Measurements from ENCODE around the gene LRRC3.
"Not testable (repeated sequence)": the region's sequence is repeated elsewhere in the genome, so short reads cannot be mapped to it uniquely, and the experiment has no call there.

Gene LRRC3

GRCh38 chr21:44454747-44455523 is at the start of gene LRRC3:
LRRC3 (plus strand) TSS chr21:44455510; CDS start chr21:44456645, 1,135 bp downstream.
- intact Hi-C loops (cut with DNase I) = no loop called here
- peak in 6 of 10 donors; percentile 9 to 75 (median 34) for DNase-seq

GRCh38 chr21:44405948-44406872 is 49.1 kb upstream of the LRRC3 start:
- DNase-seq = peak in 1 of 10 donors; percentile 79
- intact Hi-C loops (cut with DNase I) = no loop called here

GRCh38 chr21:44406953-44407352 is 48.4 kb upstream of the LRRC3 start:
- no peak for DNase-seq
- intact Hi-C loops (cut with DNase I) = no loop called here

GRCh38 chr21:44407493-44407892 is 47.8 kb upstream of the LRRC3 start:
- intact Hi-C loops (cut with DNase I) = no loop called here
- DNase-seq = peak in 1 of 10 donors; percentile 54

- intact Hi-C loops (cut with DNase I) = no loop called here
- no peak for DNase-seq
These were observed 47.1 kb upstream of the LRRC3 start for GRCh38 chr21:44408226-44408625.

- DNase-seq = peak in 2 of 10 donors; percentile 5 to 59
- intact Hi-C loops (cut with DNase I) = no loop called here
These were observed 41.6 kb upstream of the LRRC3 start for GRCh38 chr21:44413566-44414290.

- intact Hi-C loops (cut with DNase I) = no loop called here
- DNase-seq = peak in 3 of 10 donors; percentile 6 to 67 (median 64)
These were observed 40.8 kb upstream of the LRRC3 start for GRCh38 chr21:44414291-44415072.

- intact Hi-C loops (cut with DNase I) = no loop called here
- DNase-seq = peak in 3 of 10 donors; percentile 9 to 55 (median 42)
These were observed 40.0 kb upstream of the LRRC3 start for GRCh38 chr21:44415073-44416025.

- peak in 5 of 10 donors; percentile 3 to 55 (median 35) for DNase-seq
- intact Hi-C loops (cut with DNase I) = no loop called here
These were observed 39.1 kb upstream of the LRRC3 start for GRCh38 chr21:44416193-44416592.

- peak in 6 of 10 donors; percentile 1 to 60 (median 2) for DNase-seq
- intact Hi-C loops (cut with DNase I) = not testable (repeated sequence)
These were observed 37.6 kb upstream of the LRRC3 start for GRCh38 chr21:44417621-44418107.

- peak in 6 of 10 donors; percentile 3 to 61 (median 36) for DNase-seq
- intact Hi-C loops (cut with DNase I) = no loop called here
These were observed 37.0 kb upstream of the LRRC3 start for GRCh38 chr21:44418108-44418875.

- DNase-seq = peak in 3 of 10 donors; percentile 1 to 4 (median 2)
These were observed 36.5 kb upstream of the LRRC3 start for GRCh38 chr21:44418876-44419230.

GRCh38 chr21:44419679-44420078 is 35.6 kb upstream of the LRRC3 start:
- DNase-seq = peak in 3 of 10 donors; percentile 2 to 8 (median 6)
- intact Hi-C loops (cut with DNase I) = no loop called here

More at GRCh38 chr21:44418876-44419230, 36.5 kb upstream of the LRRC3 start:
- intact Hi-C loops (cut with DNase I) = no loop called here

- intact Hi-C loops (cut with DNase I) = no loop called here
- peak in 6 of 10 donors; percentile 2 to 61 (median 26) for DNase-seq
These were observed 34.7 kb upstream of the LRRC3 start for GRCh38 chr21:44420416-44421205.

- DNase-seq = peak in 7 of 10 donors; percentile 3 to 82 (median 33)
- intact Hi-C loops (cut with DNase I) = no loop called here
These were observed 33.1 kb upstream of the LRRC3 start for GRCh38 chr21:44421901-44422840.

All from posterior cingulate gyrus (tissue), 11 donors.